NCI-H82 treated with DMSO at 0.1 percent for 48 hours (cell line): ENCODE data around the gene KIAA1210.

ENCODE experiments used
- DNase-seq: peaks from one replicate; lab custom pipeline; 2025; ENCODE audit not compliant: unreplicated experiment; lab: John Stamatoyannopoulos, UW

Gene KIAA1210

DNA sequence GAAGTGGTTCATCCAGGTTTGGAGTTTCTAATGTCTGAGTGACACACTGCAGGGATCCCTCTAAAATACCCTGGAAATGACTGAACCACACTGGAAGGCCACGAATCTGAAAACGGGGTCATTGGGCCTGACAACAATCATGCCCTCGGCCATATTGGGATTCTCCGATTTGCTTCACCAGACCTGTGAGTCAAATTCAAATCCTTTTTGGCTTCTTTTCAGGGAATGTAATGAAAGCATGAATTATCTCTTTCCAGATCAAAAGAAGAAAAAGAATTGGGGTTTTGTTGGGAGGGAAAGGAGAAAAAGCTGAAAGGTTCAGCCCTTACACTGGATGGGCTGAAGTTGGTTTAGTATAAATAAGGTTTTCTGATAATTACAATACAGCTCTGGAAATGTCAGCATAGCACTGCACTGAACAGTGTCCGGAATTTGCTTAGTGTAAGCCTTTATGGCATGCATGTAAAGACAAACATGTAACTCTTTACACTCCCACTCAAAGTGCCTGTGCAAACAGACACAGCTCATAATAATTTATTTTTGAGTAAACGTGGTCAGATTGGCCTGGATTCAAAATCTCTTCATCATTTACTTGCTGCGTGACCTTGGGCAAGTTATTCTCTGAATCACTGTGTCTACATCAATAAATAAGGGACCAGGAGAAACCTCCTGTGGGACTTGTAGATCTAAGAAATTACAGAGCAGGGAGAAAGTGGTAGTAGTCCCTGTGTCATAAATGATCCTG is 33.4 kb downstream of the KIAA1210 start:
- DNase-seq: no peak

DNA sequence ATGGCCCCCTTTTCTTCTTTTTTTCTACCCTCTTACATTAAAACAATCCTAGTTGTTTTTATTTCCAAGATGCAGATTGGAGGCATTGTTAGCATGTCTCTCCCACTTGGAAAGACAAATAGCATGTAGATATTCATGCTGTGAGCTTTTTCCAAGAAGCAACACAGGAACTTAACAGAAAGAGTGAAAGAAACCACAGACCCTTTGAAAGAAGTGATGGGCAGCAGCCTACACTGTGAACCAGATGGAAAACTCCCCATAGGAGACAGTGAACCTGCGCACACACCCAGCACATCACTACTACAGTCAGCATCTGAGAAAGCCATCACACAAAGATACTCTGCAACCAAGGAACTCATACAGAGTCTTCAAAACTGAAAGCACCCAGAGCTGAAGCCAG is 37.0 kb downstream of the KIAA1210 start:
- no peak for DNase-seq

DNA sequence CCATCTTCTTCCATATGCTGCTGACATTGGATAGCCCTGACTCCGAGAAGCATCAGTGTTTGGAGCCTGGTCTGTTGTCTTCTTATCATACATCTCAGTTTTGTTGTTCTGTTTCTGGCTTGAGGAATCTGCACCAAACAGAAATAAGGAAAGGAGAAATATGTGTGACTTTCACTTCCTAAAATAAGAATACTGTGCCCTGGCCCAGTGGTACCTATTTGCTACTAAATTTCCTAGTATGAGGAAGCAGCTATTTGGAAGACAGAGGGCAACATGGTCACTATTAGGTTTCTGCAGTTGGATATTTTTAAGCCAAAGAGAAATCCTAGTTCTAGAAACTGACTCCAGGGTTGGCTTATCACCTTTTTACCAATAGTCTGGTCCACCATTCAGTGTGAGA is 38.0 kb downstream of the KIAA1210 start:
- DNase-seq: no peak

DNA sequence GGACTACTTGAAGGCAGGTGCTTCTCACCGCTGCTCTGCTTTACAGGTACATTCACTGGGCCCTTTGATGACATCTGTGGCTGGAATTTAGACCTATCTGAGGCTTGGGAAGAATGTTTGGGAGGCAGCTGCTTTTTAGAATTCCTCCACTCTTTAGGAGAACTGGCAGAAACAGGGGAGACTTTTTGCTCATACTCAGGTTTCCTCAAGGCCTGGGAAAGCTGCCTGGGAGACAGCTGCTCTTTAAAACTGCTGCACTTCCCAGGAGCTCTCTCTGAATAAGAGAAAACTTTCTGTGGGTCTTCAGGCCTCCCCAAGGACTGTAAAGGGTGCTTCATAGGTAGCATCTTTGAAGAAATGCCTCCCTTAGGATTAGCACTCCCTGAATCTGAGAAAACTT is 40.5 kb downstream of the KIAA1210 start:
- DNase-seq: no peak

DNA sequence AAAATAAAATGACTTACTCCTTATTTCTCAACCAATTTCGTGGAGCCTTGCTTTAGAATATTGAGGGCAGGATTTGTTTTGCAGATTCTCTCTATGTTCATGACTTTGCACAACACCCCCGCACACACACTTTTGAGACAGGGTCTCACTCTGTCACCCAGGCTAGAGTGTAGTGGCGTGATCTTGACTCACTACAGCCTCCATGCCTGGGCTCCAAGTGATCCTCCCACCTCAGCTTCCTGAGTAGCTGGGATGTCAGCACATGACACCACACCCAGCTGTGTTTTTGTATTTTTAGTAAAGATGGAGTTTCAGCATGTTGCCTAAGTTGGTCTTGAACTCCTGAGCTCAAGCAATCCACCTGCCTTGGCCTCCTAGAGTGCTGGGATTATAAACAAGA is 42.8 kb downstream of the KIAA1210 start:
- DNase-seq: no peak

DNA sequence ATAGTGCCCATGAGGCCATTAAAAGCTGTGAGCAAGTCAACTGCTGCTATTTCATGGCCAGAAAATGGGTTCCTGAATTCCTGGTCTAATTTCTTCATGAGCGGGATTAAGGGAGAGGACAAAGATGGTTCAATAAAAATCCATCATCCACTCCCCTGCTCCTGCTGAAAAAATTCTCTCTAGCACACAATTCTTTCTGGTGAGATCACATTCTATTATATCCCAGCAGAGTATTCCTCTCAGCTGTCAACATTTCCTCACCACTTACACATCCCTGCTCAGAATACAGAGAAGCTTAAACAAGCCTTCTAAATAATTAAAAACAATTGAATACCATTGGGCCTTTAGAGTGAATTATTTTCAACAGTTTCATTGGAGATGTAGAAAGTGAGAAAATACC is 45.3 kb downstream of the KIAA1210 start:
- DNase-seq: no peak

DNA sequence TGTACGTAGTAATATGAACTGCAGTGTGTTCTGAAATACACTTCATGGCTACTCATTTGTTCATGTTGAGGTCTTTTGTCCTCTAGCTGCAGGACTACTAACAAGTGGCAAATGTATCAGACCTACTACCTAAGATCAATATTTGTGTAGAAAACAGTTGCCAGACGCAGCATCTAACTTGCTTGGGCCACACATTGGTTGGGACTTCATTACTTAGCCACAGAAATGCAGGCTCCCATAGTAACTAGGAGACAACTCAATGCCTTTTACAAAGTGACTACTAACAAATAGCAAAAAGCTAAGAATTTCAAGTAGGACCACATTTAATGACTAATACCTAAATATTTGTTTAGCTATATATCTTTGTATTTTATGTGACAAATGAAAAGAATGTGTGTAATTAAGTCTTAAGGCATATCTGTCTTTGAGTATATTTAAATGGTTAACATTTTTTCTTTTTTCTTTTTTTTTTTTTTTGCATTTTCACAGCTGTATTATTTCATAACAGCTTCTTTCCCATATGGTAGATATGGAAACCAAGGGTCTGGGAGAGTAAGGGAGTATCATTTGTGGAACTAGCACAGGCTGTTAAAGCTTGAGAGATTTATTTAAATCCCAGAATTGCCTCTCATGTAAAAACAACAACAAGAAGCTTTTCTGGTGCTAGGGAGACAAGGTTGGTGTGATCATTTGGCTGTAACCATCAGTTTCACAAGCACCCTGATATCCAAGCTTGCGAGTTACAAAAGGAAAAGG is 52.2 kb downstream of the KIAA1210 start:
- DNase-seq: no peak

DNA sequence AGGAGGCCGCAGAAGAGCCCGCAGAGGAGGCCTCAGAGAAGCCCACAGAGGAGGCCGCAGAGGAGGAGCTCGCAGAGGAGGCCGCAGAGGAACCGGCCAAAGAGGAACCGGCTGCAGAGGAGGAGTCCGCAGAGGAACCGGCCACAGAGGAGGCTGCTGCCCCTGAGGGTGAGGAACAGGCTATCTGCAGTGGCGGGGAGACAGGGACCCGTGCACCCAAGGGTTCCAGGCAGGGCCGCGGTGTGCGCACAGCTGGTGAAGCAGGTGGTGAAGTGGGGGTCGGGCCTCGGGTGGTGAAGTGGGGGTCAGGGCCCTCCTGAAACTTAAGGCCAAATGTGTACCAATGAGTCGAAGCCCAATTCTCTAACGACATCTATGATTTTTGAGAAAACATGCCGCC is 53.7 kb downstream of the KIAA1210 start:
- DNase-seq: no peak

DNA sequence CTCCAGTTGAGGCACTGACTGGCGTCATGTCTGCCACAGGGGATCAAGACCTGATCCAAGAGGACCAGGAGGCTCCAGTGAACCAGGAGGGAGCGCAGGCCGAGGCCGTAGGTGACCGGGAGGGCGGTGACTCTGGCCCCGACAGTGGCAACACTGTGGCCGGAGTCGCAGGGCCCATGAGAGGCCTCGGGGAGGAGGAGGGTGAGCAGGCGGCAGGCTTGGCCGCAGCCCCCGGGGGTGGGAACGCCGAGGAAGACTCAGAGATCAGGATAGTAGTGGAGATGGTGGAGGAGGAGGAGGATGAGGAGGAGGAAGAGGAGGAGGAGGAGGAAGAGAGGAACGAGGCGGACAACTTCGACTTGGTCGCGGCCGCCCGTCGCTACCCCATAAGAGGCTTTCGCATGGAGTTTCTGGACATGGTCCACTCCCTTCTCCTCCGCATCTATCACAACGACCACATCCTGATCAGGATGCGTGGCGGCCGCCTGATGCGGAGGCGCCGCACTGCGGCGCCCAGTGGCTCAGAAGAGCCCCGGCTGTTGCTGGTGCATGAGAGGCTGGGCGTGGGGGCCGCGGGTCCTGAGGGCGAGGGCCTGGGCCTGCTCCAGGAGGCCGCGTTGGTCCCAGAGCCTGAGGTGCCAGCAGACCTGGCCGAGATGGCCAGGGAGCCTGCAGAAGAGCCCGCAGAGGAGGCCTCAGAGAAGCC is 54.3 kb downstream of the KIAA1210 start:
- no peak for DNase-seq

DNA sequence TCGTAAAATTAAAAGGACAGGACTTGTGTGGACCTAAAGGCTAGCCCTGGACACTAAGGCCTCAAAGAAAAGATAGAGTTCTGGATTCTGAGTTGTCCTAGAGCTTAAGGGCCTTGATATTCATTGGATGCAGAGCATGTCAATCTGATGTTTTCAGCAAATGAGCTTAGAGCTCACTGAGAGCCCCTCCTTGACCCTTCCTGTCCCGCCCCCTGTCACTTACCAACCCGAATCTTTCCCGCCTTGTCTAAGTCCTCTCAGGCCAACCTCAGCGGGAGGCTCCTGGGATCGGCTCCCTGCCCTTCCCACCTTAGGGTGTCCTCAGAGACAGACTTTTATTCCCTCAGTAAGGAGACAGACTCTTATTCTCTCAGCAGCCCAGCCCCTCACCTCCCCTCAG is 54.9 kb downstream of the KIAA1210 start, which contains the start of gene CT47C1:
CT47C1 (plus strand) TSS at position 250 of the 400 bp plus-strand sequence. CDS start 233 bp downstream, outside the sequence.
- no peak for DNase-seq

DNA sequence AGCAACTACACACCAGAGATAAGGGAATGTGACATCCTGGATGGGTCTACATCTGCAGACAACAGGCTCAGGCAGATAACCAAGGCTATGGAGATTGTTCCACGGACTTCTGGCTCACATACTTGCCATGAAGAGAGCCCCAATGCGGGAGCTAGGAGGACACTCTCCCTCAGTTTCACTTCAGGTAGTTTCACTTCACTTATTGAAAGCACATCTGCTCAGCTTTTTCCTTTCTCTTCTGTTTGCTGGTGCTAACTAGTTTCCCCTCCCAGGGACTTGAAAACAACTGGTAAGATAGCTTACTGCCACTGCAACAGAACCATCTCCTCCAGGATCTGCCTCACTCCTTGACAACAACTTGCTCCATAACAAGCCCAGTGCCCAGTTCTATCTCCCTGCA is 56.2 kb downstream of the KIAA1210 start:
- no peak for DNase-seq

DNA sequence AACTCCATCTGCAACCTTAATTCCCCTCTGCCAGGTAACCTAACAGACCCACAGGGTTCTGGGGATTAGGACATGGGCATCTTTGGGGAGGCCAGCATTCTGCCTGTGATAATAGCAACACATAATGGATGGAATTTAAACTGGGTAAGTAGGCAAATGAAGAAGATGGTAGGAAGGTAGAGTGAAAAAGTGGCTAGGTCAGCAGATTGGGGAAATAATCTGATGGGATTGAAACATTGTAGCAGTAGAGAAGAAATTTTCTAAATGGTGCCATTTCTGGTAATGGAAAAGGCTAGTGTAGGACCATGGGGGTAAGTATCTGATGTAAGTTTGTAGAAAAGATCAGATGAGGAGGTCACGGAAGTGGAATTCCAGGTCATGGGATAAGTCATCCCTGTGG is 57.9 kb downstream of the KIAA1210 start:
- DNase-seq: no peak

DNA sequence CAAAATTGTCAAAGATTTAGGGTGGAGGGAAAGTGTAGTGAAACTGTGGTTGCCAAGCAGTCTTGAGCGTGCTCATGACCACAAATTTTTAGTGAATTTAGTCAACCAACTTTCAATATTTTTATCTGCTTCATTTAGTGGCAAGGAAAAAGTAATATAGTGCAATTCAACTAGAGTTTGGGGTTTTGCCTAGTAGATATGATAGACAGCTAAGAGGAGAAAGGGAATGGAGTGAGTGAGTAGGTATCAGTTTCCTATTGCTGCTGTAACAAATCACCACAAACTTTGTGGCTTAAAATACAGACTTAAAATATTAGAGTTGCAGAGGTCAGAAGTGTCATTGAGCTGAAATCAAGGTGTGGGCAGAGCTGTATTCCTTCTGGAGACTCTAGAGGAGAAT is 58.5 kb downstream of the KIAA1210 start:
- no peak for DNase-seq

DNA sequence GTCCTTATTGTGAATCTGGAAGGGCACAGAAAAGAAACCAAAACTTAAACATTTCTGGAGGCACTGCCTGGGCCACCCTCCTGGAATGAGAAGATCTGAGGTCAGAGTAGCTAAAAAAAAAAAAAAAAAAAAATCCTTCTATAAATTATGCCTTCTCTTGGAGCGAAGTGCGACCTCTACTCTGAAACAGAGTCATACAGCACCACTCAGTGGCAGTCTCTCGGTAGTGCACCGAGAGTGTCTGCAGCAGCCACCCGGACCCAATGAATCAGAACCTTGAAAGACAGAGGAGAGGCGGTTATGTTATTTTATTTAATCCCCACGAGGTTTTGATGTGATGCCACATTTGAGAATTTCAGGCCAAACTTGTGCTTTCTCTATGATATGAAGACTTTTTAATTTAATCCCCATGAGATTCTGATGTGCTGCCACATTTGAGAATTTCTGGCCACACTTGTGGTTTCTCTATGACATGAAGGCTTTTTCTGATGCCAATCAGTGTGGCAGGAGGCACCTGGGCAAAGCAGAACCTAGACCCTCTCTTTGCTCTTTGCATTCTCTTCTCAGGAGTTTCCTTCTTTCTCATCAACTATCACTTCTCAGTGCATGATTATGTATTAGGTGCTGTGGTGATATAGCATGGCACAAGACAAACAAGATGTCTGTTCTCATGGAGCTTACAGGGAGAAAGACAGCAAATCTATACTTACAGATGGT is 60.4 kb downstream of the KIAA1210 start:
- no peak for DNase-seq

DNA sequence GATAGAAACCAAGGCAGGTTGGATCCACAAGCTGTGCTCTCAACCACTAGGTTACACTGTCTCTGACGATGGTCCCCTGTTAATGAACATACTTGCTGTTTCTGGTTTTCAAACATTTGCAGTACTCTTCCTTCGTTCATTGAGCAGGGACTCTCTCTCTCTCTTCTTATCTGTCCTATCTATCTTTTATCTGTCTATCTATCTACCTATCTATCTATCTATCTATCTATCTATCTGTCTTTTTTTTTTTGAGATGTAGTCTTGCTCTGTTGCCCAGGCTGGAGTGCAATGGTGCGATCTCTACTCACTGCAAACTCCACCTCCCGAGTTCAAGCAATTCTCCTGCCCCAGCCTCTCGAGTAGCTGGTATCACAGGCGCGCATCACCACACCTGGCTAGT is 64.2 kb downstream of the KIAA1210 start:
- no peak for DNase-seq

DNA sequence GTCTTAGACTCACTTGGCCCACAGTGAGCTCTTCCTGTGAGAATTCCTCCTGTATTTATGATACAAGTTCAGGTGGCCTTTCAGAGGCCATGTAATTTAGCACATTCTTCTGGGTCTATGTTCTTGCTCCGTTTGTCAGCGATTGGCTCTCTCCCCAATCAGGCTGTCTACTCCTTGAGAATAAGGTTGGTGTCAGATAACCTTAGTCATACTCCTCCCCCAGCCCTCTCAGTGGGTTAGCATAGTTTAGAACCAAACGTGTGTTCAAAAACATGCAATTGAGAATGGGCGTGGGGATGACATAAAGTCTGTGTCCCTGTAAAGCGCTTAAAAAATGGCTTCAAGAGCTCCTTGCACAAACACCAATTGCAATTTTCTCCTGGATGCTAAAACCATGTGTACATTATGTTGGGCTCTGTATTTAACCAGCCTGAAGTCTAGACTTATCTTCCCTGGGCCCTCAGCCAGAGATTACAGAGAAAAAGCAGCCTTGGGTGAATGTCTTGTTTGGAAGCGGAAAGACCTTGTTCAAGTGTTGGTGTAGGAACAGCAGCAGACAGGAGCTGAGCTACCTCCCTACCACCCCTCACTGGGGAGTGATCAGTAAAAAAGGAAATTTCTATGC is 64.8 kb downstream of the KIAA1210 start:
- no peak for DNase-seq

DNA sequence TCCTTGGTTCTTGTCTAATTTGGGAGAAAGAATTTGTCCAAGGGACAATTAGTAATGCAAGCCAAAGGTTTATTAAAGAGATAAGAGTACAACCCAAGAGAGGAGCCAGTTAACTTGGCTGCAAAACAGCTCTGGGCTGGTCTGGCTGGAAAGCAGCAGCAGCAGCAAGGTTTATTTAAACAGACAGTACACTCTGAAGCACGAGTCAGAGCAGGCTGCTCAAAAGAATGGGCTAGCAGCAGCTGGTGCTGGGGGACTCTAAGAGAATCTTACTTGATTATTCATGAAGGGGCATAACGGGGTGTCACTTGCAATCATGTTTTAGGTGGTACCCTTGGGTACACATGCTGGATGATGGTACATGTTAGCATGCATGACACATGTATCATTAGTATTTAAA is 71.9 kb downstream of the KIAA1210 start:
- no peak for DNase-seq

DNA sequence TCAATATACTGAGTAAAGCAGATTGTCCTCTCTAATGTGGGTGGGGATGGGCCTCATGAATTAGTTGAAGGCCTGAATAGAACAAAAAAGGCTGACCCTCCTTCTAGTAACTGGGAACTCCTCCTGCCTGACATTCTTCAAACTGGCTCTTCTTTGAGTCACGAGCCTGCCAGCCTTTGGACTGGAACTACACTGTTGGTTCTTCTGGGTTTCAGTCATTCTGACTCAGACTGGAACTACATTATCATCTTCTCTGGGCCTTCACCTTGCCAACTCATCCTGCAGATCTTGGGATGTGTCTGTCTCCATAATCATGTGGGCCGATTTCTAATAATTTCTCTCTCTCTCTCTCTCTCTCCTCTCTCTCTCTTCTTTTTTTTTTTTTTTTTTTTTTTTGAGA is 81.7 kb downstream of the KIAA1210 start:
- DNase-seq: no peak

DNA sequence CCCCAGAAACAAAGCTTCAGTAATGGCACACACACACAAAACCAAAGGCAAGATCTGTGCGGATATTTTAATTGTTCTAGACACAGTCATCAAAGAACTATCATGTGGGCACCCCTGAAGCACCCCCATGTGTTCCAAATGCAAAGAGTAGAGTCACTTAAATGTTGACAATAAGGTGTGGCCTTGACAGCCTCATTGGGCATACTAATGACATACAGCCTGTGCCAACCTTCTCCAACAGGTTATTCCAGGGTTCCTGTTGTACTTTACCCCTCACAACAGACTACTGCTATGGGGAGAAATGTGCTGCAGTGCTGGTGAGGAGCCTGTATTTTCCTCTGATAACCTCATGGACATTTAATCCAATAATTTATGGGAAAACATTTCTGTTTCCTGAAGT is 84.6 kb downstream of the KIAA1210 start:
- DNase-seq: no peak

DNA sequence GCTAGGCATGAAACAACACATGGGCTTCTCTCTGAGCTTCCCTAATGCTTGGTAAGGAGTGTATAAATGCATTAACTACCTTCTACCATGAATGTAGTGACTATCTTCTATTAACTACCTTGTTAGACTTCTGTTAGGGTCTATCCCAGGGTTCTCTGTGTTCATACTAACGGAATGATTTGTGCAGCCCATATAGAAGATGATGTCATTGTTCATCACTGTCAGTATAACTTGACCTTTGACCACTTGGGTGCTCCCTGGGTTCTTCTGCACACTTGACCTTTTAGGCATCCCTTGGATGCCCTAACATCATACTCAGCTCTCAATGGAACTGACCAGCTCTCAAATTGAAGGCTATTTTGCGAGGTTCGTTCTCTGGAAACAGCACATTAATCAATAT is 85.6 kb downstream of the KIAA1210 start:
- DNase-seq: no peak

DNA sequence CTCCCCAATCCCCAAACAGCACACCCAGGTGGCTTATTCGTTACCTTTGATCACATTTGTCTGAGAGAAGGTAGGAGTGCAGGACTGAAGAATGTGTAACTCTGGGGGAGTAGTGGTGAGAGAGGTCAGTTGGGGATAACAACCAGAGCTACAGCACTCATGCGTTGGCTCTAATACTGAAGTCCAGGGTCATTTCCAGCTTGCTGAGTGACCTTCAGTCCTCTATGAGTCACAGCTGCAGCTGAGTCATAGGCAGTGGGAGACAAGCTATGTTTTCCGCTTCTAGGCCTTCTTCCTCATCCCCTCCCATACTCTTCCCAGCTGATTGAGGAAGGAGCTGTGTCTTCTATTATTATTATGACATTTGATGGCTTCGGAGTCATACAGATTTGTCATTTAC is 86.4 kb downstream of the KIAA1210 start:
- DNase-seq: no peak
